Endothelial cell of umbilical vein (primary cell): ENCODE data around the gene CFAP65.

Experiments used
- GATA2 ChIP-seq: IDR thresholded peaks from 2 replicates; pipeline ENCODE4 v1.7.0; 2011; ENCODE audit warnings: low read depth, mild to moderate bottlenecking, moderate library complexity, mixed read lengths, low read length; ENCODE audit not compliant: insufficient read length, insufficient read depth
- JUN ChIP-seq: IDR thresholded peaks from 2 replicates; pipeline ENCODE4 v1.6.1; 2011; ENCODE audit warnings: borderline replicate concordance, low read depth; ENCODE audit not compliant: insufficient read length, insufficient read depth
- POLR2A ChIP-seq: IDR thresholded peaks from 2 replicates; pipeline ENCODE4 v1.6.1; 2012; ENCODE audit warnings: low read depth, mild to moderate bottlenecking, control low read depth, low read length
- POLR2AphosphoS5 ChIP-seq: IDR thresholded peaks from 2 replicates; pipeline ENCODE4 v1.6.1; 2012; ENCODE audit warnings: low read depth, mild to moderate bottlenecking, control low read depth, low read length, moderate library complexity; ENCODE audit not compliant: insufficient read depth
- TF ChIP-seq, protein P1 (sequence below): IDR thresholded peaks from 2 replicates; pipeline ENCODE4 v1.6.1; 2011; ENCODE audit not compliant: insufficient read depth, insufficient read length
- TF ChIP-seq, protein P2 (sequence below), 2 donors: IDR thresholded peaks; 1 replicate in 1 of 2; 2 replicates in 1 of 2; pipeline ENCODE4 v1.5.1; 2011; ENCODE audit warnings: low read length in 2 of 2, mild to moderate bottlenecking in 2 of 2, moderate library complexity in 2 of 2, control low read depth in 1 of 2, inconsistent platforms in 1 of 2, low read depth in 1 of 2; ENCODE audit not compliant: insufficient read depth in 1 of 2; ENCODE audit errors: extremely low read depth in 1 of 2

- TF ChIP-seq, protein P1, sequence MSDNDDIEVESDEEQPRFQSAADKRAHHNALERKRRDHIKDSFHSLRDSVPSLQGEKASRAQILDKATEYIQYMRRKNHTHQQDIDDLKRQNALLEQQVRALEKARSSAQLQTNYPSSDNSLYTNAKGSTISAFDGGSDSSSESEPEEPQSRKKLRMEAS, result no peak
- TF ChIP-seq, protein P2, sequence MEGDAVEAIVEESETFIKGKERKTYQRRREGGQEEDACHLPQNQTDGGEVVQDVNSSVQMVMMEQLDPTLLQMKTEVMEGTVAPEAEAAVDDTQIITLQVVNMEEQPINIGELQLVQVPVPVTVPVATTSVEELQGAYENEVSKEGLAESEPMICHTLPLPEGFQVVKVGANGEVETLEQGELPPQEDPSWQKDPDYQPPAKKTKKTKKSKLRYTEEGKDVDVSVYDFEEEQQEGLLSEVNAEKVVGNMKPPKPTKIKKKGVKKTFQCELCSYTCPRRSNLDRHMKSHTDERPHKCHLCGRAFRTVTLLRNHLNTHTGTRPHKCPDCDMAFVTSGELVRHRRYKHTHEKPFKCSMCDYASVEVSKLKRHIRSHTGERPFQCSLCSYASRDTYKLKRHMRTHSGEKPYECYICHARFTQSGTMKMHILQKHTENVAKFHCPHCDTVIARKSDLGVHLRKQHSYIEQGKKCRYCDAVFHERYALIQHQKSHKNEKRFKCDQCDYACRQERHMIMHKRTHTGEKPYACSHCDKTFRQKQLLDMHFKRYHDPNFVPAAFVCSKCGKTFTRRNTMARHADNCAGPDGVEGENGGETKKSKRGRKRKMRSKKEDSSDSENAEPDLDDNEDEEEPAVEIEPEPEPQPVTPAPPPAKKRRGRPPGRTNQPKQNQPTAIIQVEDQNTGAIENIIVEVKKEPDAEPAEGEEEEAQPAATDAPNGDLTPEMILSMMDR (IDR thresholded peaks at IDR 0.05; ENCODE audit: extremely low read depth in 1 of 2, insufficient read depth in 1 of 2, low read depth in 1 of 2, low read length in 2 of 2), result no peak
- no peak for TF ChIP-seq POLR2A
- TF ChIP-seq POLR2AphosphoS5, result no peak
- no peak for TF ChIP-seq JUN
- TF ChIP-seq GATA2, result no peak
Observed at GRCh38 chr2:218958276-218958675, 83.0 kb downstream of the CFAP65 start.
